DOHH2 (cell line): ENCODE results near the gene MAMDC4.

Experiments
- EZH2phosphoT487 ChIP-seq: fragments of 200-600 bp; sonication (generic); IDR thresholded peaks from 2 replicates; pipeline ENCODE4 v1.6.1; 2017; ENCODE audit warnings: borderline replicate concordance, mild to moderate bottlenecking, antibody characterized with exemption, low read length, moderate library complexity, mixed read lengths
- TF ChIP-seq, protein P1 (sequence below): fragments of 200-600 bp; sonication (generic); IDR thresholded peaks from one replicate; pipeline ENCODE4 v1.5.1; 2014; ENCODE audit warnings: antibody characterized with exemption, mild to moderate bottlenecking, low read depth, low read length; ENCODE audit not compliant: poor library complexity, severe bottlenecking

DNA sequence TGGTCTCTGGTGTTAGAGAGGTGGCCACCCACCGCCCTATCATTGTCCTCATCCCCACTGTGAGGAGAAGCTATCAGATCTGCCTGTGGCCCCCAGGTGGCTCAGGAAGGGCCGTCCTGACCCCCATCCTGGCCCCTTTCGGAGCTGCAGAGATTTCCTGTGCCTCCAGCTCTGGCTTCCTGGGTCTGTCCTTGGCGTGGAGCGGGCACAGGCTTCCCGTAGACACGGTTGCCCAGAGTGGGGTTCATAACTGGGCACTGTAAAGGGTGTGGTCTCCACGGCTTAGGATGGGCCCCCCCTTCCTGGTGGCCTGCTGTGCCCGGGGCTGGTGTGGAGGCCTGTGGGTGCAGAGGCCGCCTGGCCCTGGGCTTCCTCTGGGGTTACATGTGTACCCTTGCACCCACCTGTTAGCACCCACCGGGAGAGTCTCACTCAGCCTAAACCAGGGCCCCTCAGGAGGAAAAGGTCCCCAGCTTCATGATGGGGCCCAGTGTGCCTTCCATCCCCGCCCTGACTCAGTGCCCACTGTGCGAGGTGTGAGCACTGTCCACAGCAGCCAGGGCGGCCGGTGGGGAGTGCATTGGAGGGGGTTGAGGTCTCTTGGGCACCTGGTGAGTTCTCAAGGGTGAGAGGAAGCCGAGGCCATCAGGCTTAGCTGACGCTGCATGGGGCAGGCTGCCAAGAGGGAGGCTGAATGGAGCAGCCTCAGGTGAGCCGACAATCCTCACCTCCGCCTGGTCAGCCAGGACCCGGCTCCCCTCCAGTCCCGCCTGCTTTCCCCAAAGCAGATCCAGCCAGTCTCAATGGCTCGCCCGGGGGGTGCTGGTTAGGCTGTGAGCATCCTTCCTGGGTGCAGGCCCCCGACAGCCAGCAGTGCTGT is 25.2 kb upstream of the MAMDC4 start:
- TF ChIP-seq, protein P1, sequence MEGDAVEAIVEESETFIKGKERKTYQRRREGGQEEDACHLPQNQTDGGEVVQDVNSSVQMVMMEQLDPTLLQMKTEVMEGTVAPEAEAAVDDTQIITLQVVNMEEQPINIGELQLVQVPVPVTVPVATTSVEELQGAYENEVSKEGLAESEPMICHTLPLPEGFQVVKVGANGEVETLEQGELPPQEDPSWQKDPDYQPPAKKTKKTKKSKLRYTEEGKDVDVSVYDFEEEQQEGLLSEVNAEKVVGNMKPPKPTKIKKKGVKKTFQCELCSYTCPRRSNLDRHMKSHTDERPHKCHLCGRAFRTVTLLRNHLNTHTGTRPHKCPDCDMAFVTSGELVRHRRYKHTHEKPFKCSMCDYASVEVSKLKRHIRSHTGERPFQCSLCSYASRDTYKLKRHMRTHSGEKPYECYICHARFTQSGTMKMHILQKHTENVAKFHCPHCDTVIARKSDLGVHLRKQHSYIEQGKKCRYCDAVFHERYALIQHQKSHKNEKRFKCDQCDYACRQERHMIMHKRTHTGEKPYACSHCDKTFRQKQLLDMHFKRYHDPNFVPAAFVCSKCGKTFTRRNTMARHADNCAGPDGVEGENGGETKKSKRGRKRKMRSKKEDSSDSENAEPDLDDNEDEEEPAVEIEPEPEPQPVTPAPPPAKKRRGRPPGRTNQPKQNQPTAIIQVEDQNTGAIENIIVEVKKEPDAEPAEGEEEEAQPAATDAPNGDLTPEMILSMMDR = no peak
- no peak for TF ChIP-seq EZH2phosphoT487
